Activated naive CD4-positive, alpha-beta T cell treated with anti-CD3 and anti-CD28 coated beads, Interleukin-2, amount 10 ng/mL, durations not matched to agents 7 days and 5 days (primary cell): ENCODE measurements around the gene AATK.

ENCODE experiments used
- CTCF ChIA-PET: fragments of 350-600 bp; sonication (Branson Sonifier 250); formaldehyde crosslinking; loops from one replicate; lab custom pipeline; 2021; ENCODE audit warnings: antibody characterized with exemption; lab: Charles Lee
- DNase-seq: peaks from one replicate; pipeline ENCODE4 v3.0.0-alpha.2; 2020
- H3K27ac Mint-ChIP-seq: one replicate; pipeline ENCODE4 v1.8.0; 2021; ENCODE audit warnings: mild to moderate bottlenecking, moderate library complexity, mixed read lengths
- H3K27me3 Mint-ChIP-seq: one replicate; pipeline ENCODE4 v1.8.0; 2021; ENCODE audit warnings: mild to moderate bottlenecking, mixed read lengths
- H3K36me3 Mint-ChIP-seq: one replicate; pipeline ENCODE4 v1.8.0; 2021; ENCODE audit warnings: mixed read lengths
- H3K4me1 Mint-ChIP-seq: one replicate; pipeline ENCODE4 v1.8.0; 2021; ENCODE audit warnings: mixed read lengths
- H3K4me3 Mint-ChIP-seq: one replicate; pipeline ENCODE4 v1.8.0; 2021; ENCODE audit warnings: mild to moderate bottlenecking, moderate library complexity, mixed read lengths
- H3K9me3 Mint-ChIP-seq: one replicate; pipeline ENCODE4 v1.8.0; 2021; ENCODE audit warnings: mixed read lengths

Gene AATK

GRCh38 chr17:81131486-81132196 lies 34.4 kb downstream of the AATK start:
- Mint-ChIP-seq H3K4me1 (no peaks in the 10 kb centered on the region), H3K36me3 (no peaks in the 10 kb centered on the region), H3K27ac (no peak overlapping the region), H3K4me3 (no peak overlapping the region), H3K9me3 (no peaks in the 10 kb centered on the region), H3K27me3 (no peaks in the 10 kb centered on the region)
- no peak for DNase-seq
- CTCF ChIA-PET, result no interaction called here

GRCh38 chr17:81130385-81131361 lies 35.3 kb downstream of the AATK start:
- Mint-ChIP-seq H3K36me3 (no peaks in the 10 kb centered on the region), H3K27me3 (no peaks in the 10 kb centered on the region), H3K9me3 (no peaks in the 10 kb centered on the region), H3K4me3 (no peak overlapping the region), H3K4me1 (no peaks in the 10 kb centered on the region), H3K27ac (no peak overlapping the region)
- CTCF ChIA-PET, result no interaction called here
- no peak for DNase-seq

GRCh38 chr17:81129711-81130367 lies 36.2 kb downstream of the AATK start:
- Mint-ChIP-seq H3K4me3 (no peak overlapping the region), H3K27me3 (no peaks in the 10 kb centered on the region), H3K4me1 (no peaks in the 10 kb centered on the region), H3K27ac (no peak overlapping the region), H3K36me3 (no peaks in the 10 kb centered on the region), H3K9me3 (no peaks in the 10 kb centered on the region)
- CTCF ChIA-PET, result no interaction called here
- no peak for DNase-seq

GRCh38 chr17:81129289-81129688 lies 36.7 kb downstream of the AATK start:
- CTCF ChIA-PET, result no interaction called here
- no peak overlapping the region for H3K4me3 Mint-ChIP-seq
- H3K4me1 Mint-ChIP-seq, result no peaks in the 10 kb centered on the region
- no peak overlapping the region for H3K27ac Mint-ChIP-seq
- no peaks in the 10 kb centered on the region for H3K9me3 Mint-ChIP-seq
- H3K27me3 Mint-ChIP-seq, result no peaks in the 10 kb centered on the region
- DNase-seq, result no peak
- H3K36me3 Mint-ChIP-seq, result no peaks in the 10 kb centered on the region

- Mint-ChIP-seq H3K4me1 (no peaks in the 10 kb centered on the region), H3K4me3 (no peak overlapping the region), H3K27ac (no peak overlapping the region), H3K27me3 (no peaks in the 10 kb centered on the region), H3K9me3 (no peaks in the 10 kb centered on the region), H3K36me3 (no peaks in the 10 kb centered on the region)
- CTCF ChIA-PET, result no interaction called here
- DNase-seq, result no peak
These were observed 37.2 kb downstream of the AATK start for GRCh38 chr17:81128774-81129173.

GRCh38 chr17:81128338-81128737 lies 37.7 kb downstream of the AATK start:
- CTCF ChIA-PET, result no interaction called here
- DNase-seq, result no peak

GRCh38 chr17:81127526-81128177 lies 38.4 kb downstream of the AATK start:
- H3K9me3 Mint-ChIP-seq, result no peaks in the 10 kb centered on the region
- no peak overlapping the region for H3K27ac Mint-ChIP-seq
- H3K36me3 Mint-ChIP-seq, result no peaks in the 10 kb centered on the region
- no peak for DNase-seq
- H3K4me1 Mint-ChIP-seq, result no peaks in the 10 kb centered on the region
- CTCF ChIA-PET, result no interaction called here
- H3K27me3 Mint-ChIP-seq, result no peaks in the 10 kb centered on the region
- H3K4me3 Mint-ChIP-seq, result no peak overlapping the region

More at GRCh38 chr17:81128338-81128737, 37.7 kb downstream of the AATK start:
- H3K4me3 Mint-ChIP-seq, result no peak overlapping the region
- H3K9me3 Mint-ChIP-seq, result no peaks in the 10 kb centered on the region
- H3K27ac Mint-ChIP-seq, result no peak overlapping the region
- no peaks in the 10 kb centered on the region for H3K27me3 Mint-ChIP-seq
- no peaks in the 10 kb centered on the region for H3K4me1 Mint-ChIP-seq
- no peaks in the 10 kb centered on the region for H3K36me3 Mint-ChIP-seq

- CTCF ChIA-PET, result no interaction called here
- no peaks in the 10 kb centered on the region for H3K27me3 Mint-ChIP-seq
- no peak overlapping the region for H3K4me3 Mint-ChIP-seq
- H3K4me1 Mint-ChIP-seq, result no peaks in the 10 kb centered on the region
- no peak overlapping the region for H3K27ac Mint-ChIP-seq
- DNase-seq, result no peak
- no peaks in the 10 kb centered on the region for H3K36me3 Mint-ChIP-seq
- no peaks in the 10 kb centered on the region for H3K9me3 Mint-ChIP-seq
These were observed 38.9 kb downstream of the AATK start for GRCh38 chr17:81127133-81127455.

- Mint-ChIP-seq H3K9me3 (no peaks in the 10 kb centered on the region), H3K27ac (no peak overlapping the region), H3K36me3 (no peaks in the 10 kb centered on the region), H3K27me3 (no peaks in the 10 kb centered on the region), H3K4me1 (no peaks in the 10 kb centered on the region), H3K4me3 (no peak overlapping the region)
- CTCF ChIA-PET, result no interaction called here
- DNase-seq, result no peak
These were observed 39.5 kb downstream of the AATK start for GRCh38 chr17:81126281-81127132.

- Mint-ChIP-seq H3K27ac (no peak overlapping the region), H3K4me3 (no peak overlapping the region), H3K4me1 (no peaks in the 10 kb centered on the region), H3K9me3 (no peaks in the 10 kb centered on the region), H3K36me3 (no peaks in the 10 kb centered on the region), H3K27me3 (no peaks in the 10 kb centered on the region)
- CTCF ChIA-PET, result no interaction called here
- no peak for DNase-seq
These were observed 40.4 kb downstream of the AATK start for GRCh38 chr17:81125573-81126081.

- H3K9me3 Mint-ChIP-seq, result no peaks in the 10 kb centered on the region
- no peaks in the 10 kb centered on the region for H3K4me1 Mint-ChIP-seq
- CTCF ChIA-PET, result no interaction called here
- peaks cover 4% of the 10 kb centered on the region for H3K27me3 Mint-ChIP-seq
- no peak overlapping the region for H3K4me3 Mint-ChIP-seq
- DNase-seq, result no peak
- no peak overlapping the region for H3K27ac Mint-ChIP-seq
- H3K36me3 Mint-ChIP-seq, result no peaks in the 10 kb centered on the region
These were observed 41.6 kb downstream of the AATK start for GRCh38 chr17:81124377-81124776.

- CTCF ChIA-PET, result interaction anchor here (0.7 kb wide), 1 partner anchor 19 kb away, joined by 3 read pairs; no protein-coding TSS in a partner anchor
- Mint-ChIP-seq H3K4me1 (peaks cover 3% of the 10 kb centered on the region), H3K27ac (no peak overlapping the region), H3K27me3 (peaks cover 13% of the 10 kb centered on the region), H3K36me3 (no peaks in the 10 kb centered on the region), H3K4me3 (no peak overlapping the region), H3K9me3 (no peaks in the 10 kb centered on the region)
- no peak for DNase-seq
These were observed 42.7 kb downstream of the AATK start for GRCh38 chr17:81123052-81124048.
